KG1 (cell line): ENCODE results near the gene NELL2.
"Not testable (repeated sequence)": the region's sequence is repeated elsewhere in the genome, so short reads cannot be mapped to it uniquely, and the experiment has no call there.

Source experiments
- DNase-seq: peaks from one replicate; lab custom pipeline; 2025; lab: John Stamatoyannopoulos, UW

Gene NELL2

GRCh38 chr12:44847403-44847802 is 28.7 kb downstream of the NELL2 start:
- no peak for DNase-seq

- no peak for DNase-seq
Observed at GRCh38 chr12:44846826-44847225, 29.3 kb downstream of the NELL2 start.

- DNase-seq, result no peak
Observed at GRCh38 chr12:44842669-44843068, 33.4 kb downstream of the NELL2 start.

- no peak for DNase-seq
Observed at GRCh38 chr12:44839785-44840184, 36.3 kb downstream of the NELL2 start.

GRCh38 chr12:44837114-44837755 is 38.9 kb downstream of the NELL2 start:
- no peak for DNase-seq

GRCh38 chr12:44835641-44836379 is 40.3 kb downstream of the NELL2 start:
- DNase-seq, result no peak

- DNase-seq, result not testable (repeated sequence)
Observed at GRCh38 chr12:44834996-44835395, 41.1 kb downstream of the NELL2 start.

- no peak for DNase-seq
Observed at GRCh38 chr12:44833561-44833960, 42.6 kb downstream of the NELL2 start.

- DNase-seq, result no peak
Observed at GRCh38 chr12:44830566-44831055, 45.5 kb downstream of the NELL2 start.

GRCh38 chr12:44829045-44829444 is 47.1 kb downstream of the NELL2 start:
- DNase-seq, result no peak

GRCh38 chr12:44827832-44828438 is 48.2 kb downstream of the NELL2 start:
- no peak for DNase-seq

- DNase-seq, result not testable (repeated sequence)
Observed at GRCh38 chr12:44821702-44822101, 54.4 kb downstream of the NELL2 start.

GRCh38 chr12:44819884-44820283 is 56.2 kb downstream of the NELL2 start:
- no peak for DNase-seq

- no peak for DNase-seq
Observed at GRCh38 chr12:44817687-44818086, 58.4 kb downstream of the NELL2 start.

- no peak for DNase-seq
Observed at GRCh38 chr12:44816446-44817017, 59.6 kb downstream of the NELL2 start.

- no peak for DNase-seq
Observed at GRCh38 chr12:44812062-44812461, 64.1 kb downstream of the NELL2 start.

- no peak for DNase-seq
Observed at GRCh38 chr12:44804068-44804467, 72.0 kb downstream of the NELL2 start.

GRCh38 chr12:44795970-44796369 is 80.1 kb downstream of the NELL2 start:
- no peak for DNase-seq

- DNase-seq, result no peak
Observed at GRCh38 chr12:44788731-44789130, 87.4 kb downstream of the NELL2 start.

- DNase-seq, result no peak
Observed at GRCh38 chr12:44780221-44780790, 95.8 kb downstream of the NELL2 start.

- DNase-seq, result no peak
Observed at GRCh38 chr12:44779766-44780165, 96.3 kb downstream of the NELL2 start.

GRCh38 chr12:44778863-44779262 is 97.3 kb downstream of the NELL2 start:
- DNase-seq, result no peak
